GM20000 (cell line): Measurements from ENCODE around the gene DCAF12.

Experiments
- DNase-seq: peaks from one replicate; pipeline ENCODE4 v3.0.0; 2012; ENCODE audit warnings: low spot score
- CTCF ChIP-seq: IDR thresholded peaks from 2 replicates; pipeline ENCODE4 v1.5.1; 2012; ENCODE audit warnings: mild to moderate bottlenecking, control low read depth; ENCODE audit errors: extremely low read depth, missing control alignments

The DCAF12 gene

GRCh38 chr9:34158362-34158869 lies 31.9 kb upstream of the DCAF12 start:
- DNase-seq, result no peak
- no peak for TF ChIP-seq CTCF

DNA sequence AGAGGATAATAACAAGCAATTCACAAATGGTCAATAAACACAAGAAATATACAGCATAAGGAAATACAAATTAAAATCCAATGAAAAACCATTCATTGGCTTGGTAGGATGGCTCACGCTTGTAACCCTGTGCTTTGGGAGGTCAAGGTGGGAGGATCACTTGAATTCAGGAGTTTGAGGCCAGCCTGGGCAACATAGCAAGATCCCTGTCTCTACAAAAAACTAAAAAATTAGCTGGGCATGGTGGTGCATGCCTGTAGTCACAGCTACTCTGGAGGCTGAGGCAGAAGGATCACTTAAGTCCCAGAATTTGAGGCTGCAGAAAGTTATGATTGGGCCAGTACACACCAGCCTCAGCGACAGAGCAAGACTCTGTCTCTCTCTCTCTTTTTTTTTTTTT lies 31.4 kb upstream of the DCAF12 start:
- DNase-seq, result no peak
- no peak for TF ChIP-seq CTCF

DNA sequence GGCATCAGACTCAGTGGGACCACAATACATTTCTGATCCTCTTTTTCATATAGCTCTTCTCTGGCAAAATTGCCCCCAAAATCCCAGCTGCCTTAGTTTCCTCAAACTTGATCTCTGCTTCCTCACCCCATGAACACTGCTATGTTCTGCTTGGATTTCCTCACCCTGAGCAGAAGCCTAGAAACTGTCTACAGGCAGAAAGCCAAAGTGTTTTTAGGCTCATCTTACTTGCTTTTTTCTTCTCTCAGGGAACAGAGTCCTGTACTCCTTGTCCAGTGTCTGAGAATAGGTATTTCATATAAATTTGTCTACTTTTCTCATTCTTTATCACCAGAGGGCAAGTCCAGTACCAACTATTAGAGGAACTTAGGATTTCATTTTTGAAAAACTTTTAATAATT lies 30.8 kb upstream of the DCAF12 start:
- TF ChIP-seq CTCF, result no peak

GRCh38 chr9:34154057-34154456 lies 27.6 kb upstream of the DCAF12 start:
- no peak for DNase-seq
- TF ChIP-seq CTCF, result no peak

More for the DNA sequence above, 30.8 kb upstream of the DCAF12 start:
- DNase-seq, result no peak

DNA sequence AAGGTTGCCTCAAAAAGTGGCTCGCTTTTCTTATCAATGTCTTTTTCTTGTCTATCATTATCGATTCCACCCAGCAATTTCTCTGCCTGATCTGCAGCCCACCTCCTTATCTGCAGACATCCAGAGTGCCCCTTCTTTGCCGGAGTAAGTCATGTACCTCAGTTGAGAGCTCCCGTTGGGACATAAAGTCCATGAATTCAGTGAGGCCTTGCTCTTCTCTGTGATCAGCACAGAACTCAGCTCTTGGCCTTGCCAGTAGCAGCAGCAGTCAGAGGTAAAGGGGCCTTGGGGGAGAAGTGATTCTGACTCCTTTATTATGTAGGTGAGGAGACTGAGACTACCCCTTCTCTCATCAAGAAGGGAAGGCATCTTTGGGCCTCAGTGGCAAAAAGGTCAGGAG lies 24.9 kb upstream of the DCAF12 start:
- no peak for TF ChIP-seq CTCF
- no peak for DNase-seq

GRCh38 chr9:34145165-34145564 lies 18.7 kb upstream of the DCAF12 start:
- TF ChIP-seq CTCF, result no peak
- no peak for DNase-seq

DNA sequence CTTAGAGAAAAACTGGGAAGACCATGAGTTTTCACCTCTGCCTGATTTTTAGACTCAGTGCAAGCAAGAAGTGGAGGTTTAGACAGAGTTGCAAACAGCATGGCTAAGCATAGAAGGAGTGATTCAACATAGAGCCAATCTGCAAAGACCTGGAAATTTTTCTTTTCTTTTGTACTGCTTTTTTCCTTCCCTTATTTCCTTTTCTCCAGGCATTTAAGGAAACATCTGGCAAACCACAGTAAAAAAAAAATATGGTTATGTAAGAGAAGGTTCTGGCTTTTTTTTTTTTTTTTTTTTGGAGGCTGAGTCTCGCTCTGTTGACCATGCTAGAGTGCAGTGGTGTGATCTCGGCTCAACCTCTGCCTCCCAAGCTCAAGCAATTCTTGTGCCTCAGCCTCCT lies 16.6 kb upstream of the DCAF12 start:
- DNase-seq, result no peak
- no peak for TF ChIP-seq CTCF

- no peak for TF ChIP-seq CTCF
- DNase-seq, result no peak
These were observed 14.4 kb upstream of the DCAF12 start for GRCh38 chr9:34140853-34141252.
